MM.1S (cell line): ENCODE results near the gene DTNB.

Source experiments
- DNase-seq: peaks from one replicate; pipeline ENCODE4 v3.0.0-alpha.2; 2015
- H2AFZ ChIP-seq: fragments of 300-600 bp; sonication (generic); 2 replicates; pipeline ENCODE4 v1.6.0; 2016; ENCODE audit warnings: antibody characterized with exemption, low read length
- H3F3A ChIP-seq: fragments of 300-600 bp; sonication (generic); 2 replicates; pipeline ENCODE4 v1.6.1; 2016; ENCODE audit warnings: mild to moderate bottlenecking, antibody characterized with exemption, low read length, moderate library complexity, mixed read lengths; ENCODE audit not compliant: insufficient read depth
- H3K27ac ChIP-seq: fragments of 300-600 bp; sonication (generic); 2 replicates; pipeline ENCODE4 v1.5.1; 2016; ENCODE audit warnings: mild to moderate bottlenecking, low read length
- H3K27me3 ChIP-seq: fragments of 300-600 bp; sonication (generic); replicated peaks from 2 replicates; pipeline ENCODE4 v1.6.0; 2016; ENCODE audit warnings: low read length; ENCODE audit not compliant: insufficient read depth
- H3K36me3 ChIP-seq: fragments of 300-600 bp; sonication (generic); replicated peaks from 2 replicates; pipeline ENCODE4 v1.6.1; 2016; ENCODE audit warnings: mild to moderate bottlenecking, low read length, mixed read lengths; ENCODE audit not compliant: insufficient read depth
- H3K4me1 ChIP-seq: fragments of 300-600 bp; sonication (generic); 2 replicates; pipeline ENCODE4 v1.6.1; 2016; ENCODE audit warnings: low read length, mixed read lengths
- H3K4me2 ChIP-seq: fragments of 300-600 bp; sonication (generic); 2 replicates; pipeline ENCODE4 v1.6.0; 2016; ENCODE audit warnings: low read depth, low read length
- H3K4me3 ChIP-seq: fragments of 300-600 bp; sonication (generic); 2 replicates; pipeline ENCODE4 v1.5.1; 2016; ENCODE audit warnings: low read length, mixed read lengths
- H3K79me2 ChIP-seq: fragments of 300-600 bp; sonication (generic); 2 replicates; pipeline ENCODE4 v1.6.1; 2016; ENCODE audit warnings: mixed run types, low read length, mixed read lengths
- H3K9ac ChIP-seq: fragments of 300-600 bp; sonication (generic); 2 replicates; pipeline ENCODE4 v1.6.1; 2016; ENCODE audit warnings: low read length, mixed read lengths
- H3K9me2 ChIP-seq: fragments of 300-600 bp; sonication (generic); replicated peaks from 2 replicates; pipeline ENCODE4 v1.6.1; 2016; ENCODE audit warnings: mild to moderate bottlenecking, low read length, mixed read lengths; ENCODE audit not compliant: insufficient read depth
- H3K9me3 ChIP-seq: fragments of 300-600 bp; sonication (generic); replicated peaks from 2 replicates; pipeline ENCODE4 v1.6.1; 2016; ENCODE audit warnings: mild to moderate bottlenecking, low read length, mixed read lengths; ENCODE audit not compliant: insufficient read depth
- H4K20me1 ChIP-seq: fragments of 300-600 bp; sonication (generic); 2 replicates; pipeline ENCODE4 v1.6.1; 2016; ENCODE audit warnings: mild to moderate bottlenecking, low read length, moderate library complexity, mixed read lengths; ENCODE audit not compliant: insufficient read depth
- CTCF ChIP-seq: fragments of 300-600 bp; sonication (generic); IDR thresholded peaks from 2 replicates; pipeline ENCODE4 v1.5.1; 2016; ENCODE audit warnings: antibody characterized with exemption, low read length, mixed read lengths
- EZH2 ChIP-seq: fragments of 300-600 bp; sonication (generic); optimal IDR thresholded peaks from 2 replicates; pipeline ENCODE3; 2017; ENCODE audit warnings: low read depth, mild to moderate bottlenecking, antibody characterized with exemption, low read length, mixed read lengths
- EZH2phosphoT487 ChIP-seq: fragments of 300-600 bp; sonication (generic); IDR thresholded peaks from 2 replicates; pipeline ENCODE4 v1.6.1; 2018; ENCODE audit warnings: antibody characterized with exemption, low read length

The DTNB gene

DNA sequence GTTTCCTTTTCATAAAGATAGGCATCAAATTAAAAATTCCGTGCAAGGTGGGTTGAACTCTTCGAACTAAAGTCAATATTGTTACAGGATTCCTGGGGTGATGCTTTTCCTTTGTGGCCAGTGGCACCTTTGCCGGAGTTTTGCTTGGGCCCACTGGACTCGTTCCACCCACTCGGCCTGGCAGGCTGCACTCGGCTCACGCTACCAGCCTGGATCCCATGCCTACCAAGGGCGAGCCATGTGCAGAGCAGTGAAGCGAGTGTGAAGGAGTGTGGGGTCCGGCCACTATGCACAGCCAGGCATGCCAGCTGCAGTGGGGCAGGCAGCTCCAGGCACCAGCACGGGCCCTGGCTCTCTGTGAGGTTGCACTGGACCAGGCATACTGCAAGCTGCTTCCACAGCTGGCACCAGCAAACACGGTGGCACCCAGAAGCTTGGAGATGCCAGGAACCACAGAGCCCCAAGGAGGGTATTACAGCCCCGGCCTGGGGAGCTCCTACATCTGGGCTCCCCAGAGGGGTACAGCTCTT is 83.6 kb downstream of the DTNB start:
- Histone ChIP-seq H3K79me2 (no peaks in the 10 kb centered on the region), H3K27me3 (no peaks in the 10 kb centered on the region), H3K9ac (no peak overlapping the region), H3K4me1 (peaks cover 13% of the 10 kb centered on the region; the same call in 1 of the 2 replicates), H4K20me1 (no peaks in the 10 kb centered on the region), H2AFZ (no peak overlapping the region), H3K36me3 (no peaks in the 10 kb centered on the region), H3K27ac (no peak overlapping the region), H3K4me2 (no peak overlapping the region), H3K4me3 (no peak overlapping the region), H3K9me2 (no peaks in the 10 kb centered on the region), H3K9me3 (no peaks in the 10 kb centered on the region), H3F3A (peaks cover 14% of the 10 kb centered on the region)
- TF ChIP-seq EZH2phosphoT487 = no peak
- TF ChIP-seq EZH2 = no peak
- TF ChIP-seq CTCF = no peak
- DNase-seq = no peak

DNA sequence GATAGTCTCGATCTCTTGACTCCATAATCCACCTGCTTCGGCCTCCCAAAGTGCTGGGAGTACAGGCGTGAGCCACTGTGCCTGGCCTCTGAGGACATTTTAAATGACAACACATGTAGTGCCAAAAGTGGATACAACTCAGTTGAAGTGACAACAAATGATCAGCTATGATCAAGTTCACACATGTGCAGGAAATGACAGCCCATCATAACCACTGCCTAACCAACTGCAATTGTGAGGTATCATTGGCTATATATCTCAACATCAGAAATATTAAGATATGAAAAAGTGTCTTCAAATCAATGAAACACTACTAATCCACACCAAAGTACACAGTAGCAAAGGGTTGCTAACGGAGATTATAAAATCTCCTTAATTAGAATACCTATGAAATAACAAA is 84.8 kb downstream of the DTNB start:
- H2AFZ ChIP-seq = no peak overlapping the region
- H3K9me2 ChIP-seq = no peaks in the 10 kb centered on the region
- H3K27ac ChIP-seq = no peak overlapping the region
- no peak for DNase-seq
- H4K20me1 ChIP-seq = no peaks in the 10 kb centered on the region
- H3K36me3 ChIP-seq = no peaks in the 10 kb centered on the region
- H3K4me2 ChIP-seq = no peak overlapping the region
- H3K9me3 ChIP-seq = no peaks in the 10 kb centered on the region
- H3K27me3 ChIP-seq = no peaks in the 10 kb centered on the region
- no peak overlapping the region for H3K4me3 ChIP-seq
- TF ChIP-seq EZH2 (no peak), EZH2phosphoT487 (no peak), CTCF (no peak)
- H3F3A ChIP-seq = peaks cover 14% of the 10 kb centered on the region
- no peaks in the 10 kb centered on the region for H3K79me2 ChIP-seq
- H3K9ac ChIP-seq = no peak overlapping the region
- H3K4me1 ChIP-seq = peaks cover 9% of the 10 kb centered on the region; the same call in 1 of the 2 replicates

- no peaks in the 10 kb centered on the region for H3K9me2 ChIP-seq
- no peak overlapping the region for H3K4me3 ChIP-seq
- H3K4me2 ChIP-seq = no peak overlapping the region
- H3F3A ChIP-seq = peaks cover 3% of the 10 kb centered on the region
- no peaks in the 10 kb centered on the region for H4K20me1 ChIP-seq
- H3K27ac ChIP-seq = no peak overlapping the region
- TF ChIP-seq CTCF (no peak), EZH2 (no peak), EZH2phosphoT487 (no peak)
- no peaks in the 10 kb centered on the region for H3K79me2 ChIP-seq
- no peak overlapping the region for H3K9ac ChIP-seq
- no peaks in the 10 kb centered on the region; the same call in 1 of the 2 replicates for H3K4me1 ChIP-seq
- DNase-seq = no peak
- no peaks in the 10 kb centered on the region for H3K27me3 ChIP-seq
- no peak overlapping the region for H2AFZ ChIP-seq
- no peaks in the 10 kb centered on the region for H3K9me3 ChIP-seq
- H3K36me3 ChIP-seq = no peaks in the 10 kb centered on the region
These were observed 86.0 kb downstream of the DTNB start for GRCh38 chr2:25587361-25587760.
